Islet precursor cell (in vitro differentiated cells): ENCODE measurements around the gene SVOP.
A peak's percentile ranks its signal among the peaks of the same experiment; 100 is the strongest.

Experiments
- DNase-seq: peaks from one replicate; pipeline ENCODE4 v3.0.0-alpha.2; 2018

SVOP gene

GRCh38 chr12:108972358-108972757, 48.5 kb downstream of the SVOP start:
- no peak for DNase-seq

DNA sequence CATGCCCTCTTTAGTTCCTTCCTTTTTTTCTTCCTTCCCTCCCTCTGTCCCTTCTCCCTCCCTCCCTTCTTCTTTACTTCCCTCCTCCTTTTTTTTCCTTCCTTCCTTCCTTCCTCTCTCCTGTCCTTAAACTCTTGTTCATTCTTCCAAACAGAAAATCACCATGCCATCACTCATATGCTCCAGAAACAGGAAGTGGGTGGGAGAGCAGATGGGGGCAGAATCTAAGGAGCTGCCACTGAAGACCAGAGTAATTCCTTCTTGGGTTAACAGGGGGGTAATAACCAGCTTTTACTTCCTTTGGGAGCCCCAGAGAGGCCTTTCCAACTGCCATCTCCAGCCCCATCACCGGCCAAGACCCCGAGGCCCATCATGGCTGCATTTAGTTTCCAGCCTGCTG, 51.2 kb downstream of the SVOP start:
- DNase-seq = no peak

GRCh38 chr12:108967869-108968540, 52.9 kb downstream of the SVOP start:
- peak; percentile 92 for DNase-seq

DNA sequence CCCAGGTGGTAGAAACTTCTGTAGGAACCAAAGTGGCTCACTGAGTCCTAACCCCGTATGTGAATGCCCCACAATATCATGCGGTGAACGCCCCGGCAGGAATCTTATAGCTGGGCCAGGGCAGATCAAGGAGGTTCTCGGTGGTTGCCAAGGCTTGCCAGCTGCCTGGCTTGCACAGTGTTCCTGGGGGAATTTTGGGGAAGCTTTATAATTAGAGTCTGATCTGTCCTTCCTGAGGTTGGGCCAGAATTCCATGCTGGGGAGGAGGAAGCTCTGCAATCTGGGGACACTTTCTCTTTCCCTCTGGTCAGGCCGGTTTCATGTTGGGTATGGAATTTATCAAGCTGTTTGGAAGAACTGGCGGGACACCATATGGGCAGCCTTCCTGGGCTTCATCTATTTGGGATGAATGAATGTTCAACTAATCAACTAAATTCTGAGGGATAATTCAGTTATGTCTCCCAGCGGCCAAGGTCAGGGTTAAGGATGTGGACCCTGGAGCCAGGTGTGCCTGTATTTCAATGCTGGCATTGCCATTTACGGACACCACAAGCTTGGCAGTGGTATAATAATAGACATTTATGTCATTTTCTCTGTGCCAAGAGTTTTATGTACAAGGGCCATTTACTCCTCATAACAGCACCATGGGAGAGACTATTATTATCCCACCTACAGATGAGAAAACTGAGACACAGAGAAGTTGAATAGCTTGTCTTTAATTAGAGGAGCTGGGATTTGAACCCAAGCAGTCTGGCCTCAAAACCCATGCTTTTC, 54.3 kb downstream of the SVOP start:
- DNase-seq = no peak

DNA sequence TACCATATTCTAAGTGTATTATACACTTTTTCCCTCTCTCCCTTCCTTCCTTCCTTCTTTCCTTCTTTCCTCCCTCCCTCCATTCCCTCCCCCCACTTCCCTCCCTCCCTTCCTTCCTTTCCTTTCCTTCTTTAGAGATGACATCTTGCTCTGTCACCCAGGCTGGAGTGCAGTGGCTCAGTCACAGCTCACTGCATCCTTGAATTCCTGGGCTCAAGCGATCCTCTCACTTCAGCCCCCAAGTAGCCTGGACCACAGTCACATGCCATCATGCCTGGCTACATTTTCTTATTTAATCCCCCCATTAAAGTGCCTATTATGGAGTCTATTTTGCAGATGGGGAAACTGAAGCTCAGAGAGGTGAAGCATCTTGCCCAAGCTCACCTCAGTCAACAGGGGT, 55.0 kb downstream of the SVOP start:
- no peak for DNase-seq

- DNase-seq = no peak
Observed at GRCh38 chr12:108964371-108965352, 56.2 kb downstream of the SVOP start.

DNA sequence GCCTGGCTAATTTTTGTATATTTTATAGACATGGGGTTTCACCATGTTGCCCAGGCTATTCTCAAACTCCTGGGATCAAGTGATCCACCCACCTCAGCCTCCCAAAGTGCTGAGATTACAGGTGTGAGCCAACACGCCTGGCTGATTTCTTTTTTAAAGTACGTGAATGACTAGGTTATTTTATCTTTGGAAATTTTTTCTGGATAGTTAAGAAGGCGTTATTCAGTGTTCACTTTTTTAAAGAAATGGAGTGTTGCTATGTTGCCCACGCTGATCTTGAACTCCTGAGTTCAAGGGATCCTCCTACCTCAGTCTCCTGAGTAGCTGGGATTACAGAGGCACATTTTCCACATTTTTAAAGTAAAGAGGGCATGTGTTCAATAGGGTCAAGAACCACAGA, 58.6 kb downstream of the SVOP start:
- no peak for DNase-seq

GRCh38 chr12:108959748-108960655, 60.9 kb downstream of the SVOP start:
- DNase-seq = no peak

GRCh38 chr12:108955225-108955835, 65.5 kb downstream of the SVOP start:
- no peak for DNase-seq

DNA sequence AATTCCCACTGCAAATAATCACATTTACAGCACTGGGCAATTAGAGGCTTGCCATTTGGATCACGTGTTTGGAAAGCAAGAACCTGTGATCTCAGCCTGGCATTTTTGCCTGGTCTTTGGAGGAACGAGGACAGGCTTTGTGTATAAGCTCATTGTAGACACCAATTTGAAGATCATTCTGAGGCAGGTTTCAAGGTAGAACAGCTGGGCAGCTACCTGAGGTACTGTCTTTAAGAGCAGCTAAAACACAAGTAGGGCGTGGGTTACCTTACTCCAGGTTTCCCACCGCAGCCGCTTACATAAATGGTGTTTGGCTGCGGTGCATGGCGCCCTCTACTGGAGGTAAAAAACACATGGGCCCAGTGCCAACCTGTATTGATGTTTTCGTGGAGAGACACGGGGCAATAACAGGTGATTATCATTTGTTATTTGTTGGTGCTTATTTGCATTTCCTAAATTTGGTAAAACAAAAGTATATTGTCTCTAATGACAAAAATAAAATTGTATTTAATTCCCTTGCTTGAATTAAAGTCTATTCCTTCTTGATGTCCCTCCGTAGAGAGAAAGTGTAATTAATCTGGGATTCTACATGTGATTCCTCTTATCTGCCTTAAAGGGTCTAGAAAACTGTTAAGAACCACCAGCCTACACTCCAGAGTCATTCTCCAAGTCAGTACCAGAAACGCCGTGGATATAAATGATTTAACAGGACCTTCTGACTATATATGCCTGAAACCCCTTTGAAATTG, 69.7 kb downstream of the SVOP start:
- DNase-seq = peak; percentile 87

DNA sequence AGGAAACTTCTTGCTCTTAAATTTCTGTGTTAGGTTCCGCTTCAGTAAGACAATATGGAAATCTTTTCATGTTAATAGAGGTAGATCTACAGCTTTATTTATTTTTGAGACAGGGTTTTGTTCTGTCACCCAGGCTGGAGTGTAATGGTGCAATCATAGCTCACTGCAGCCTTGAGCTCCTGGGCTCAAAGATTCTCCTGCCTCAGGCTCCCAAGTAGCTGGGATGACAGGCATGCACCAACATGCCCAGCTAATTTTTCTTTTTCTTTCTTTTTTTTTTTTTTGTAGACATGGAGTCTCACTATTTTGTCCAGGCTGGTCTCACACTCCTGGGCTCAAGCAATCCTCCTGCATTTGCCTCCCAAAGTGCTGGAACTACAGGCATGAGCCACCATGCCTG, 70.9 kb downstream of the SVOP start:
- DNase-seq = no peak

- DNase-seq = no peak
Observed at GRCh38 chr12:108948367-108948766, 72.5 kb downstream of the SVOP start.

- DNase-seq = no peak
Observed at GRCh38 chr12:108947097-108947496, 73.8 kb downstream of the SVOP start.

DNA sequence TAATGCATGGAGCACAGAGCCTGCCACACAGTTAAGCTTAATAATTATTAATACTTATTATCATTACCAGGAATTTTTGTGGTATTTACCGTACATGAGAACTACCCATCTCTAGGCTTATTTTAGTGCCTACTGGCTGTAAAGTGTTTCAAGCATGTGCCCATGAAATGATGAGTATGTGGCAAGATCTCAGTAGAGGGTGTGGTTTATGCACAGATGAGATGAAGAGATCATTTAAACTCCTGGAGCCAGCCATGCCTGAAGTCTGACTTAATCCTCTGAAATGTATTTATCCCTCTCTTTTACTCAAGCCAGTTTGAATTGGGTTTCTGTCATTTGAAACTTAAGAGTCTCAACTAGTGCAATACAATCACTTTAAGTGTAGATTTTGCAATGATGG, 80.7 kb downstream of the SVOP start:
- no peak for DNase-seq

DNA sequence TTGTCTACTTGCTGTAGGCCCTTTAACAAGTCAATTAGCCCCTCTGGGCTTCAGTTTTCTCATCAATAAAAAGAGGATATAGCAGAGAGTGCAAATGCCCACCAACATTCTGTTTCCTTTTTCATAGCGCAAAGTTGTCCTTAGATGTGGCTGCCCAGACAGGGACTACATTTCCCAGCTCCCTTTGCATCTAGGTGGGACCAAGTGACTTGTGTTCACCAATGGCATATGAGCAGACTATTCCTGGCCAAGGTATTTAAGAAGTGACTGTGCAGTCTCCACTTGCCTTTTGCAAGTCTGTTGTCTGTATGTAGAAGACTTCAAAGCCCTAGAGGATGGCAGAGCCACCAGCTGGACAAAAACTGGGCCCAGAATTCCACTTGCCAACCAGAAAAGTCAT, 81.3 kb downstream of the SVOP start:
- DNase-seq = peak; percentile 77

GRCh38 chr12:108938247-108938924, 82.5 kb downstream of the SVOP start:
- DNase-seq = no peak

- DNase-seq = no peak
Observed at GRCh38 chr12:108935159-108935763, 85.6 kb downstream of the SVOP start.

GRCh38 chr12:108933949-108934348, 86.9 kb downstream of the SVOP start:
- DNase-seq = no peak

GRCh38 chr12:108930756-108931155, 90.1 kb downstream of the SVOP start:
- DNase-seq = no peak

- DNase-seq = no peak
Observed at GRCh38 chr12:108930155-108930554, 90.7 kb downstream of the SVOP start.
